GM12892 (cell line): ENCODE results near the gene CRYZL1.

Experiments
- POLR2A ChIP-seq: IDR thresholded peaks from 2 replicates; pipeline ENCODE4 v1.6.1; 2011; ENCODE audit warnings: low read depth, low read length, control low read depth
- POLR2AphosphoS5 ChIP-seq: IDR thresholded peaks from 2 replicates; pipeline ENCODE4 v1.6.1; 2011; ENCODE audit warnings: low read depth, low read length, control low read depth

DNA sequence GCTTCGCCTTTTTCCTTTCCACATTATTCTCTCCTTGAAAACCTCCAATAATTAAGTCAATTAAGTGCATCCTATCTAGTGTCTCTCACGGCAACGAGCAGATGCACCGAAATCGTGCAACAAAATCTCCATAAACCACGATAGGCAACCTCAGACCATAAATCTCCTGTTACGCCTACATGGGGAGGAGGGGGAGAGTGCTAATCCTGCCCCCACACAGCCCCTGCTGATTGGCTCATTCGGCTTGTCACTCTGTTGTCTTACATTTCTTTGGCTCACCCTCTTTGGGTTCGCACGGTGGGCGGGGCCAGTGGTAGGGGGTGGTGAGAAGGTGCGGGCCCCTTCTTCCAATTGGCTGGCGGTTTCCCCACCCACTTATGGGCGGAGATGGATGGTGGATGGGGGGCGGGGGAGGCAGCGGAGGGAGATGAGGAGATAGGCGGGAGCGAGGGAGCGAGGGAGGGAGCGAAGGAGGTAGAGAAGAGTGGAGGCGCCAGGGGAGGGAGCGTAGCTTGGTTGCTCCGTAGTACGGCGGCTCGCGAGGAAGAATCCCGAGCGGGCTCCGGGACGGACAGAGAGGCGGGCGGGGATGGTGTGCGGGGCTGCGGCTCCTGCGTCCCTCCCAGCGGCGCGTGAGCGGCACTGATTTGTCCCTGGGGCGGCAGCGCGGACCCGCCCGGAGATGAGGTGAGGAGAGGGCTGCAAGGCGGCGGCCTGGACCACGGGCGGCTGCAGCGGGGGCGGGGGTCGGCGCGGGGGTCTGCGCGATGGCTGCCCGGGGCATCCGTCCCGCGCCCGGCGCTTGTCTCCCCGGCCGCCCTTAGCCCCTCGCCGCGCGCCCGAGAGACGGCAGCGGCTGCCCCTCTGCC lies 720 bp upstream of the CRYZL1 start, which contains the start of gene ITSN1:
- no peak for TF ChIP-seq POLR2AphosphoS5
- peak; percentile 23; the same call in 1 of the 2 replicates for TF ChIP-seq POLR2A
